GM21515 (cell line): ENCODE data around the gene FBXO38.

Experiments
- ATAC-seq: cut with Tn5 transposase; IDR thresholded peaks from one replicate; pipeline ENCODE4 v1.9.1; 2021; ENCODE audit not compliant: unreplicated experiment

FBXO38 gene, protein sequence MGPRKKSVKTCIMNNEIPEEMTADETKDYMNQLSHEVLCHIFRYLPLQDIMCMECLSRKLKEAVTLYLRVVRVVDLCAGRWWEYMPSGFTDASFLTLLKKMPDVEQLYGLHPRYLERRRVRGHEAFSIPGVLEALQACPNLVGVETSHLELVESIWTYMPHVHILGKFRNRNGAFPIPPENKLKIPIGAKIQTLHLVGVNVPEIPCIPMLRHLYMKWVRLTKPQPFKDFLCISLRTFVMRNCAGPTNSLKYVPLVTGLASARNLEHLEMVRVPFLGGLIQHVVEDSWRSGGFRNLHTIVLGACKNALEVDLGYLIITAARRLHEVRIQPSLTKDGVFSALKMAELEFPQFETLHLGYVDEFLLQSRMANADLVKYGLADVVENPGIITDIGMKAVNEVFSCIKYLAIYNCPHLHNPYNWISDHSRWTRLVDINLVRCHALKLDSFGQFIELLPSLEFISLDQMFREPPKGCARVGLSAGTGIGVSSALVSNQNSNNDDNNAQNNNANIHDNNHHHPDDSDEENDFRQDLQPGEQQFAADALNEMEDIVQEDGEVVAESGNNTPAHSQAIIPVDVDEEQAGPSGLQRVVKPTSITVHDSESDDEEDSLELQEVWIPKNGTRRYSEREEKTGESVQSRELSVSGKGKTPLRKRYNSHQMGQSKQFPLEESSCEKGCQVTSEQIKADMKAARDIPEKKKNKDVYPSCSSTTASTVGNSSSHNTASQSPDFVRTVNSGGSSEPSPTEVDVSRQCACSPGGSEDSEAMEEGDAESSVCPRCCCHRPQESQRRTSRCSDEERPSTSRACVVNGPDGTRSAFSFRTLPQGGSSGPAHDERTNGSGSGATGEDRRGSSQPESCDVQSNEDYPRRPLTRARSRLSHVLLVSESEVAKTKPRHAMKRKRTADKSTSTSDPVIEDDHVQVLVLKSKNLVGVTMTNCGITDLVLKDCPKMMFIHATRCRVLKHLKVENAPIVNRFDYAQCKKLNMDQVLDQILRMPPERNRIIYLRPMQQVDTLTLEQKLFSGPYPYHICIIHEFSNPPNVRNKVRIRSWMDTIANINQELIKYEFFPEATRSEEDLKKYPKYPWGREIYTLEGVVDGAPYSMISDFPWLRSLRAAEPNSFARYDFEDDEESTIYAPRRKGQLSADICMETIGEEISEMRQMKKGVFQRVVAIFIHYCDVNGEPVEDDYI

DNA sequence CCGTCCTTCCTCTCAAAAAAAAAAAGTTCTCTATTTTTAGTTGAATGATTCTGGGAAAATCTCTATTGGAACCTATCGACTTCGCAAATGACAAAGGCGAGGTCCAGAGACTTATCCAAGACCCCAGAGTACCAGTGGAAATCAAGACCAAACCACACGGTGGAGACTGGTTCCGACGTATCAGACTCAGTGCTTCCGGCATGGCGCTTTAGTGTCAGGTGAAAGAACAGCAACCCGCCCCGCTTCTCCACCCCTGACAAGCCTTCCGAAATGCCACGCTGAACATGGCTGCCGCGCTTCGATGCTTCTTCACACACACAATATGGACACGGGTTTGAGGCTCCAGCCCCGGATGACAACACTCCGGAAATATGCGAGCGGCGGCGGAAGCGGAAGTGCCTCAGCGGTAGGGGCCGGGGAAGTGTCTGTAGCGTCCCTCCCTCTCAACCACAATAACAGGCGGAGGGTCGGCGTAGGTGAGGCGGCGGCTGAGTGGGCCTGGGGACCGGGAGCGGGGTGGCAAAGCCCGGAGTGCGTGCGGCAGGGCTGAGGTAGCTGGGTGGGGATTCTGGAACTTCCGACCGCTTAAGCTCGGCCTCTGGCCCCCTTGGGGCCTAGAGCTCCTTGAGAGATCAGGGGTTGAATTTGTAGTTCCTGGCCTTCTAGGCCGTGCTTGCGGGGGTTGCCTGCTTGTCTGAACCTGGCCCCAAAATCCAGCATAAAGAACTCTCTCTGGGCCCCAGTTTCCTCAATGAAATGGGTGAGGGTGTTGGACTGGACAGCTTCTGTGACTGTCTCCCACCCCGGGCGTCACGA lies at the start of gene FBXO38:
TSS of gene FBXO38 (plus strand) at position 395 of the 816 bp plus-strand sequence. CDS start 10,819 bp downstream, outside the sequence.
- peak; percentile 99 for ATAC-seq

GRCh38 chr5:148335259-148335658 lies 48.5 kb upstream of the FBXO38 start, which contains the start of gene SPINK9:
Gene SPINK9 (plus strand): TSS chr5:148335559. CDS start chr5:148335614, 55 bp downstream.
- ATAC-seq, result no peak

GRCh38 chr5:148336704-148337435 lies 46.9 kb upstream of the FBXO38 start:
- ATAC-seq, result peak; percentile 55

DNA sequence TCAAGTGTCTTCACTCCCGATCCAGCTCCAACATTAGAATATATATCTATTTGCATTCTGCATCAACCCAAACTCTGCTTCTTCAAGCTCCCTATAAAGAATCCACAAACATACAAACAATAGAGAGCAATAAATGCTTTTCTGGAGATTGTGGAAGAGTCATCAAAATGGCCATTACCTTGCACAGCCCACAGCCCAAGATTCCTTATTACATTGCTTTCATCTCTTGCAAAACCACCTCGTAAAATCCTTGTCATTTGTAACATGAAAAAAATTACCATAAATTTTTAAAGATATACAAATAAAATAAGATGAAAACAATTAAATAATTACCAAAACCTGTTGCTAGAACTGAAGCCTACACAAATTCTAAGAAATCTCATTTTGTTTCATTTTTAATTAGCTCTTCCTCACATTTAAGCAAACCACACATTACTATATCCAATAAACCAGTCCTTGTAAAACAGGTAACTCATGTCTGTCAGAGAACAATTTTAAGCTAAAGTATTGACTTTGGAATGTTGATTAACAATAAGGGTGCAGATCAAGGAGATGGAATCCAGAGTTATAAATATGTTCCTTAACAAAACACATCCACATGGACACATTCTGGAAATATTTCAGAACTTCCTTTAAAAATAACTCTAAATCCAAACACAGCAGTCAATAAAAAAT lies 41.2 kb upstream of the FBXO38 start:
- no peak for ATAC-seq

- no peak for ATAC-seq
These were observed 40.7 kb upstream of the FBXO38 start for GRCh38 chr5:148343046-148343407.

DNA sequence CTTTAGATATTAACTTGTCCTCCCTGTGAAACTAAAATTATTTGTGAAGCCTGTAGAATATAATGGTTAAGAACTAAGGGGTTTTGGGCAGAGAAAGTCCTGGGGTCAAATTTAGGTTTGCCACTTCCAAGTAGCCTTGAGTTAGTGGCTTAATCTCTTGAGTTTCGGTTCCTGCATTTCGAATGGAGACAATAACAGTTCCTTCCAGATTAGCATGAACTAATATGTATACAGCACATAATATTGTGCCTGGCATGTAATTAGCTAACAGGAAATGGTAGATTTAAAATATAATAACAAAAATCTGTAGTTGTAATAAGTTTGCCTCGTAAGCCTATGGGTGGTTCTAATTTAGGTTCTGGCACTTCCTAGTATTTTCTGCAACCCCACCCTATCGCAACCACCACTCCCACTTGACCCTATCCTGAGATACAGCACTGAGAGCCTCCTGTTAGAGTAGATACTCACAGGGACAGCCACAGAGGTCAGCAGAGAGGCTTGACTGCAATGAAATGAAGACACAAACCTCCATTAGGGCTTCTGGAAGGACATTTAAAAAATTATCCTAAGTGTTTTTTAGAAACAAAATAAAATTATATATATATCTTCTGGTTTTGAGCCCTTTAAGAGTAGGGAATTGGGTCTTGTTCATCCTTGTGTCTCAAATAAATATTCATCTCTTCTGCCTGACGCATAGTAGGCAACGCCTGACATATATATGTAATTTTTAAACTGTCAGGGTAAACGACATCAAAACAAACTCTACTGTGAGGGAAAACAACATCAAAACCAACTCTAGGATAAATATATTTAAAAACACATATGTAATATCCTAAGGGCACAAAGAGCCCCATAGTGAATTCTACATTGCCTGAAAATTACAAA lies 39.9 kb upstream of the FBXO38 start:
- ATAC-seq, result no peak

- ATAC-seq, result no peak
These were observed 36.1 kb upstream of the FBXO38 start for GRCh38 chr5:148347706-148348105.

GRCh38 chr5:148352696-148353095 lies 31.1 kb upstream of the FBXO38 start:
- ATAC-seq, result no peak

DNA sequence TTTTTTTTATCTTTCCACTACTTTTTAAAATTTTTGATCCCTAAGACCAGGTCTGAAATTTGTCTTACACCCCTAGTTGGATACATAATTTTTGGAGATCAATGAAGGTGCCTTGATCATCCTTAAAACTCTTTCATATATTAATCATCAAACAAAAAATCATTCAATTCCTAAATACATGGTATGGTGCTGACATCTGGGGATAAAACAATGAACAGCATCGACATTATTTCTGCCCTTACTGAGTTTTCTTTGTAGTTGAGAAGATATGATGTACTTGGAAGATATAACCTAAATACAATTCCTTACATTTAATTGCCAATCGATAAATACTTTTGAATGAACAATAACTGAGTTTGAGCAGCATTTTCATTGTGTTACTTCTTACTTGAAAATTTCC lies 30.1 kb upstream of the FBXO38 start:
- no peak for ATAC-seq

- ATAC-seq, result no peak
These were observed 19.4 kb upstream of the FBXO38 start for GRCh38 chr5:148364343-148364742.

DNA sequence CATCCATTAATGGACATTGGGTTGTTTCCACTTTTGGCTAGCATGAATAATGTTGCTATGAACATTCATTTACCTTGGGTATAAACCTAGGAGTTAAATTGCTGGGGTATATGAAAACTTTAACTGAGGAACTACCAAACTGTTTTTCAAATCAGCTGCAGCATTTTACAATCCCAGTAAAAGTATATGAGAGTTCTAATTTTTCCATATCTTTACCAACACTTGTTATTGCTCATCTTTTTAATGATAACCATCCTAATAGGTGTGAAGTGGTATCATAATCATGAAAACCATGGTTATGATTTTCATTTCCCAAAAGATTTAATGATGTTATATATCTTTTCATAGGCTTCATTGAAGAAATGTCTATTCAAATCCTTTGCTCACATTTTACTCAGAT lies 15.5 kb upstream of the FBXO38 start:
- no peak for ATAC-seq

- no peak for ATAC-seq
These were observed 11.5 kb upstream of the FBXO38 start for GRCh38 chr5:148372166-148372725.

DNA sequence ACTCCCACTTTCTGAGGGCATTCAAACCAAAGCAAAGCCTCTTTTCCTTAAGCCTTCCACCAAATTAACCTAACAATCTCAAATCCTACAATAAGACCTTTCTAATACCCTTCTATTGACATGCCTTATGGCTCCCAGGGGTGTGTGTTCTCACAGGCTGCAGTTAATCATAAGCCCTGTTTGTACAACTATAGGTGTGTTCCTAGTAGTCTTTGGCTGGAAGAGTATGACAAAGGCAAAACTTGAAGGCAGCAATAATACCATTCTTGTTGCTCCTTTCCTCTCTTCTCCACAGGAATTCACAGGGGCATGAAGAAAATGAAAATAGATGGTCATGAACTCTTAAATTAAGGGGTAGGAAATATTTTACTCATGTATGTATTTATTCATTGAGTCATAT lies 10.9 kb upstream of the FBXO38 start:
- no peak for ATAC-seq

DNA sequence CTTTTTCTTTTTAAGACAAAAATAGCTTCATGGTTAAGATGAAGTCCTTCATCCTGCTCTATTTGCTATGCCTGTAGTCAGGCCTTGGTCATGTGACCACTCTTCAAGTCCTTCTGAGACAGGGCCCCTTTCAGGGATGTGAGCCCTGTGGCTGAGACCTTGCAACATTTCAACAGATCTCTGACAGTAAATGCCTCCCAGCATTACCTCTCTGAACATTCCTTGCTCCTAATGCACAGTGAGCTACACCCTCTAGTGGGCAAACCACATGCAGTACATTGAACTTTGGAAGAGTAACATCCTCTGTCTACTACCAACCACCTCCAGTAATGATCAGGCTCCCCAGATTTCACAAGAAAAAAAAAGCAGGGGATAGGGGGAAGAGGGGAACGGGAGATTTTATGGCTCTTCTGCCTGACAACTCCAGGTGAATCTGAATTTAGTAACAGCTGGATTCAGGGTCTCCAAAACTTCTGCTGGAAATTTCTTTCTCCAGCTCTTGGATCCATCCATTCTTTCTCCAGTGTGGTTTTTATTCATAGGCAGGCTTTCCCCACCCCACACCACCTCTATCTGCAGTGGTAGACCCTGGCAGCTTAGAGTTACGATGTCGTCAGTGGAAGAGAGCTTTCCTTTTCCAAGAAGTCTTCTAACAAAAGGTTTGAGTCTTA lies 8.9 kb upstream of the FBXO38 start:
- ATAC-seq, result peak; percentile 81

GRCh38 chr5:148376198-148376597 lies 7.6 kb upstream of the FBXO38 start:
- ATAC-seq, result no peak

DNA sequence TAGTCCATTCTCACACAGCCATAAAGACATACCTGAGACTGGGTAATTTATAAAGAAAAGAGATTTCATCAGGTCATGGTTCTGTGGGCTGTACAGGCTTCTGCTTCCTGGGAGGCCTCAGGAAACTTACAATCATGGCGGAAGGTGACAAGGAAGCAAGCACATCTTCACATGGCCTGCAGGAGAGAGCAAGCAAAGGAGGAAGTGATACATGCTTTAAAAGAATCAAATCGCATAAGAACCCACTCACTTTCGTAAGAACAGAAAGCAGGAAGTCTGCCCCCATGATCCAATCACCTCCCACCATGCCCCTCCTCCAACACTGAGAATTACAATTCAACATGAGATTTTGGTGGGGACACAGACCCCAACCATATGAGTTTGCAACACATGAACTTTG lies 5.1 kb upstream of the FBXO38 start:
- ATAC-seq, result no peak

- ATAC-seq, result no peak
These were observed 4.4 kb upstream of the FBXO38 start for GRCh38 chr5:148379340-148379739.
